DOHH2 (cell line): ENCODE data around the gene HK2.

Experiments
- H3F3A ChIP-seq: fragments of 200-600 bp; sonication (generic), shearing (Covaris generic); 2 replicates; pipeline ENCODE4 v1.6.0; 2016; ENCODE audit warnings: antibody characterized with exemption, mild to moderate bottlenecking; ENCODE audit not compliant: control insufficient read depth, insufficient read depth
- H3K27ac ChIP-seq: fragments of 200-600 bp; sonication (generic); 2 replicates; pipeline ENCODE4 v1.5.1; 2014; ENCODE audit warnings: low read depth, mild to moderate bottlenecking, low read length, moderate library complexity
- H3K27me3 ChIP-seq: fragments of 200-600 bp; sonication (generic); 2 replicates; pipeline ENCODE4 v1.6.1; 2014; ENCODE audit warnings: mild to moderate bottlenecking, low read length, mixed read lengths; ENCODE audit not compliant: control insufficient read depth
- H3K36me3 ChIP-seq: fragments of 200-600 bp; sonication (generic); 2 replicates; pipeline ENCODE4 v1.6.1; 2014; ENCODE audit warnings: mild to moderate bottlenecking, low read length, moderate library complexity, mixed read lengths; ENCODE audit not compliant: control insufficient read depth
- H3K4me1 ChIP-seq: fragments of 200-600 bp; sonication (generic); 2 replicates; pipeline ENCODE4 v1.6.1; 2014; ENCODE audit warnings: mild to moderate bottlenecking, low read length, mixed read lengths; ENCODE audit not compliant: control insufficient read depth
- H3K4me2 ChIP-seq: fragments of 200-600 bp; sonication (generic); 2 replicates; pipeline ENCODE4 v1.6.0; 2014; ENCODE audit warnings: mild to moderate bottlenecking, low read length, moderate library complexity
- H3K4me3 ChIP-seq: fragments of 200-600 bp; sonication (generic); 2 replicates; pipeline ENCODE4 v1.5.1; 2014; ENCODE audit warnings: mild to moderate bottlenecking, low read length, mixed read lengths
- H3K79me2 ChIP-seq: fragments of 200-600 bp; sonication (generic); 2 replicates; pipeline ENCODE4 v1.6.1; 2014; ENCODE audit warnings: mild to moderate bottlenecking, low read length, mixed read lengths; ENCODE audit not compliant: control insufficient read depth
- H3K9me2 ChIP-seq: fragments of 200-600 bp; sonication (generic); replicated peaks from 2 replicates; pipeline ENCODE4 v1.6.1; 2014; ENCODE audit warnings: mild to moderate bottlenecking, low read length, mixed read lengths; ENCODE audit not compliant: control insufficient read depth
- H3K9me3 ChIP-seq: fragments of 200-600 bp; sonication (generic); 2 replicates; pipeline ENCODE4 v1.6.1; 2014; ENCODE audit warnings: antibody characterized with exemption, low read length, mixed read lengths; ENCODE audit not compliant: control insufficient read depth, insufficient read depth
- H4K20me1 ChIP-seq: fragments of 200-600 bp; sonication (generic); 2 replicates; pipeline ENCODE4 v1.6.0; 2014; ENCODE audit warnings: low read depth, mild to moderate bottlenecking, antibody characterized with exemption, low read length, moderate library complexity; ENCODE audit not compliant: control insufficient read depth, insufficient read depth
- EZH2phosphoT487 ChIP-seq: fragments of 200-600 bp; sonication (generic); IDR thresholded peaks from 2 replicates; pipeline ENCODE4 v1.6.1; 2017; ENCODE audit warnings: borderline replicate concordance, mild to moderate bottlenecking, antibody characterized with exemption, low read length, moderate library complexity, mixed read lengths
- TF ChIP-seq, protein P1 (sequence below): fragments of 200-600 bp; sonication (generic); IDR thresholded peaks from one replicate; pipeline ENCODE4 v1.5.1; 2014; ENCODE audit warnings: antibody characterized with exemption, mild to moderate bottlenecking, low read depth, low read length; ENCODE audit not compliant: poor library complexity, severe bottlenecking

Gene HK2

DNA sequence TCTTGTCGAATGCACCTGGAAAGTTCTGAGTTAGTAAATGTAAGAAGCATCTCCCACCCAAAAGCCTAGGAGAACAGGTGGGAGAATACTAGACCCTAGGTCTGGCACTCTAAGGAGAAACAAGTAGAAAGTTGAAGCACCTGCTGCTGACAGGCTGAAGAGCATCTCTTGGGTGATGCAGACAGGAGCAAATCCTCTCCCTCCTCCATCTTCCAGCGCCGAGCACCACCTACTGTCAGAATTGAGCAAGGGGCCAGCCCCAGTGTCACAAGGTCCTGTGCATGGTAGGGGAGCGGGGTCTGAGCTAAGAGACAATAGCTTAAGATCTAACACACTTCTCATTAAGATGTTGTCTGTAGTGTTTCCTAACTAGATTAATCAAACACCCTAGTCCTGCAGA, 52.9 kb downstream of the HK2 start:
- TF ChIP-seq, protein P1, sequence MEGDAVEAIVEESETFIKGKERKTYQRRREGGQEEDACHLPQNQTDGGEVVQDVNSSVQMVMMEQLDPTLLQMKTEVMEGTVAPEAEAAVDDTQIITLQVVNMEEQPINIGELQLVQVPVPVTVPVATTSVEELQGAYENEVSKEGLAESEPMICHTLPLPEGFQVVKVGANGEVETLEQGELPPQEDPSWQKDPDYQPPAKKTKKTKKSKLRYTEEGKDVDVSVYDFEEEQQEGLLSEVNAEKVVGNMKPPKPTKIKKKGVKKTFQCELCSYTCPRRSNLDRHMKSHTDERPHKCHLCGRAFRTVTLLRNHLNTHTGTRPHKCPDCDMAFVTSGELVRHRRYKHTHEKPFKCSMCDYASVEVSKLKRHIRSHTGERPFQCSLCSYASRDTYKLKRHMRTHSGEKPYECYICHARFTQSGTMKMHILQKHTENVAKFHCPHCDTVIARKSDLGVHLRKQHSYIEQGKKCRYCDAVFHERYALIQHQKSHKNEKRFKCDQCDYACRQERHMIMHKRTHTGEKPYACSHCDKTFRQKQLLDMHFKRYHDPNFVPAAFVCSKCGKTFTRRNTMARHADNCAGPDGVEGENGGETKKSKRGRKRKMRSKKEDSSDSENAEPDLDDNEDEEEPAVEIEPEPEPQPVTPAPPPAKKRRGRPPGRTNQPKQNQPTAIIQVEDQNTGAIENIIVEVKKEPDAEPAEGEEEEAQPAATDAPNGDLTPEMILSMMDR, result no peak
- no peak for TF ChIP-seq EZH2phosphoT487
- Histone ChIP-seq H3K79me2 (no peaks in the 10 kb centered on the region), H3F3A (no peaks in the 10 kb centered on the region), H3K27ac (no peak overlapping the region), H3K27me3 (no peaks in the 10 kb centered on the region), H3K4me2 (no peak overlapping the region), H3K4me3 (no peak overlapping the region), H3K4me1 (no peaks in the 10 kb centered on the region), H3K9me2 (no peaks in the 10 kb centered on the region), H3K36me3 (peaks cover 96% of the 10 kb centered on the region), H4K20me1 (no peaks in the 10 kb centered on the region), H3K9me3 (no peaks in the 10 kb centered on the region)

DNA sequence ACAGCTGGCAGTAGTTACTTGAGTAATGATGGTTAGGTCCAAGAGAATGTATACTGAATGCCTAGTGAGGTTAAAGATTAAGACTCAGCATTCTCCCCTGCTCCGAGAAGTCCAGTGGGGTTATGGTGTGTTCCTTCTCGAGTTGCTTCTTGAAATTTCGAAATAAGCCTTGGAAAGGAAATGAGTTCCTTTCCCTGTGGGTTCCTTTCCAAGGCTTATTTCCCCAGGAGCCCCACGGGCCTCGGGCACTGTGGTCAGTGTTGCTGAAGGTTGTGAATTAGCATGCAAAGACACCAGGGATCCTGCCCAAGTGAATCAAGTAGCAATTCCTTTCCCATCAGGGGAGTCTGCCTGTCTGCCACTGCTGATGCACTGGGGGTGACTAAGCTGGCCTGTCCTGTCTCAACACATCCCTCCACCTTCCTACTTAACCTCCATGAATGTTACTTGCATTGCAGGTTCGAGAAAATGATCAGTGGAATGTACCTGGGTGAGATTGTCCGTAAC, 53.6 kb downstream of the HK2 start:
- H3K36me3 ChIP-seq, result peaks cover 93% of the 10 kb centered on the region
- H3F3A ChIP-seq, result no peaks in the 10 kb centered on the region
- H3K9me3 ChIP-seq, result no peaks in the 10 kb centered on the region
- TF ChIP-seq, protein P1, result no peak
- no peak for TF ChIP-seq EZH2phosphoT487
- H3K27me3 ChIP-seq, result no peaks in the 10 kb centered on the region
- no peak overlapping the region for H3K4me3 ChIP-seq
- no peak overlapping the region for H3K4me2 ChIP-seq
- H3K9me2 ChIP-seq, result no peaks in the 10 kb centered on the region
- no peaks in the 10 kb centered on the region for H4K20me1 ChIP-seq
- H3K79me2 ChIP-seq, result no peaks in the 10 kb centered on the region
- no peaks in the 10 kb centered on the region for H3K4me1 ChIP-seq
- H3K27ac ChIP-seq, result no peak overlapping the region

DNA sequence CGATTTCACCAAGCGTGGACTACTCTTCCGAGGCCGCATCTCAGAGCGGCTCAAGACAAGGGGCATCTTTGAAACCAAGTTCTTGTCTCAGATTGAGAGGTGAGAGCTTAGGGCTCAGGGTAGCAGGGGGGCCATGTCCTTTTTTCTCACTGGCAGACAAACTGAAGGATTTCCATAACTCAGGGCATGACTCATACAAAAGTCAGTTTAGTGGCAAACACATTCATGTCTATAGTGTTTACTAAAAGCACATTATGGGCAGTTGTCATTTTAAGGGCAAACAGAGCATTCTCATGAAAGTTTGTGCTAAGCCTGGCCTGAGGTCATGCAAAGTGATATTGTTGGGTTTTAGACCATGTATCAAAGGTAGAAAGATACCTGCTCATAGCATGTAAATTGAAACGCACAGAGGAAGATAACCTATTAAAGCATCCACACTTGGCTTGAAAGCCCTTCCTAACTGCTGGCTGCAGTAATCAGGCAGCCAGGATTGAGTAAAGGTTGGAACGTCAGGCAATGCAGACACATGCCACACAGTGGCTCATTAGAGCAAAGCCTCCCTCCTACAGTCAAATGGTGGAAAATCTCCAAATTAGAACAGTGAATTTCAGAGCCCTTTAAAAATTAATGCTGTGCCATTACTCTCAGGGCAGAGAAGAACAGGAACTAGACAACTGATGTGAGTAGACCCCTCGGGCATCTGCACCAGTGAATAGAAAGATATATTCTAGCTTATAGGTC, 54.2 kb downstream of the HK2 start:
- no peaks in the 10 kb centered on the region for H3F3A ChIP-seq
- no peak overlapping the region for H3K4me2 ChIP-seq
- no peaks in the 10 kb centered on the region for H3K9me3 ChIP-seq
- no peaks in the 10 kb centered on the region for H4K20me1 ChIP-seq
- H3K79me2 ChIP-seq, result no peaks in the 10 kb centered on the region
- no peaks in the 10 kb centered on the region for H3K27me3 ChIP-seq
- TF ChIP-seq EZH2phosphoT487, result no peak
- no peak overlapping the region for H3K4me3 ChIP-seq
- H3K4me1 ChIP-seq, result no peaks in the 10 kb centered on the region
- no peak overlapping the region for H3K27ac ChIP-seq
- no peaks in the 10 kb centered on the region for H3K9me2 ChIP-seq
- peaks cover 87% of the 10 kb centered on the region for H3K36me3 ChIP-seq

DNA sequence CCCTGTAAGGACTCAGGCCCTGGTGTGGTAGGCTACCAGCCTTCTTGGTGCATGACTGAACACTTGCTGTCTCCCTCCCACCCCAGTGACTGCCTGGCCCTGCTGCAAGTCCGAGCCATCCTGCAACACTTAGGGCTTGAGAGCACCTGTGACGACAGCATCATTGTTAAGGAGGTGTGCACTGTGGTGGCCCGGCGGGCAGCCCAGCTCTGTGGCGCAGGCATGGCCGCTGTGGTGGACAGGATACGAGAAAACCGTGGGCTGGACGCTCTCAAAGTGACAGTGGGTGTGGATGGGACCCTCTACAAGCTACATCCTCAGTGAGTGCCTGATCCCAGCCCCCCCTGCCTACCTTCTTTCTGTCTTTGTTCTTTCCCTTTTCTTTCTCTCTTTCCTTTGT, 55.2 kb downstream of the HK2 start:
- peaks cover 85% of the 10 kb centered on the region for H3K36me3 ChIP-seq
- H3K4me2 ChIP-seq, result no peak overlapping the region
- no peaks in the 10 kb centered on the region for H3K4me1 ChIP-seq
- no peaks in the 10 kb centered on the region for H3K9me3 ChIP-seq
- H3K79me2 ChIP-seq, result no peaks in the 10 kb centered on the region
- H3K27ac ChIP-seq, result no peak overlapping the region
- TF ChIP-seq EZH2phosphoT487, result no peak
- no peaks in the 10 kb centered on the region for H4K20me1 ChIP-seq
- H3K4me3 ChIP-seq, result no peak overlapping the region
- no peaks in the 10 kb centered on the region for H3F3A ChIP-seq
- H3K27me3 ChIP-seq, result no peaks in the 10 kb centered on the region
- no peaks in the 10 kb centered on the region for H3K9me2 ChIP-seq
